HG02571 (cell line): ENCODE results near the gene SAFB2.

Experiments used
- ATAC-seq: cut with Tn5 transposase; IDR thresholded peaks from one replicate; pipeline ENCODE4 v1.9.1; 2021; ENCODE audit warnings: mild to moderate bottlenecking, moderate library complexity; ENCODE audit not compliant: unreplicated experiment

Gene SAFB2

GRCh38 chr19:5553892-5554291, 68.7 kb downstream of the SAFB2 start:
- no peak for ATAC-seq

GRCh38 chr19:5547881-5548280, 74.7 kb downstream of the SAFB2 start:
- no peak for ATAC-seq

GRCh38 chr19:5545984-5546383, 76.6 kb downstream of the SAFB2 start:
- no peak for ATAC-seq

- no peak for ATAC-seq
Observed at GRCh38 chr19:5545051-5545450, 77.5 kb downstream of the SAFB2 start.

GRCh38 chr19:5542665-5543064, 79.9 kb downstream of the SAFB2 start:
- no peak for ATAC-seq

- no peak for ATAC-seq
Observed at GRCh38 chr19:5541456-5541855, 81.1 kb downstream of the SAFB2 start.

- ATAC-seq, result no peak
Observed at GRCh38 chr19:5540208-5540607, 82.4 kb downstream of the SAFB2 start.

- ATAC-seq, result no peak
Observed at GRCh38 chr19:5537870-5538269, 84.7 kb downstream of the SAFB2 start.
